ENCODE measurements around the gene HACD3.

DNA sequence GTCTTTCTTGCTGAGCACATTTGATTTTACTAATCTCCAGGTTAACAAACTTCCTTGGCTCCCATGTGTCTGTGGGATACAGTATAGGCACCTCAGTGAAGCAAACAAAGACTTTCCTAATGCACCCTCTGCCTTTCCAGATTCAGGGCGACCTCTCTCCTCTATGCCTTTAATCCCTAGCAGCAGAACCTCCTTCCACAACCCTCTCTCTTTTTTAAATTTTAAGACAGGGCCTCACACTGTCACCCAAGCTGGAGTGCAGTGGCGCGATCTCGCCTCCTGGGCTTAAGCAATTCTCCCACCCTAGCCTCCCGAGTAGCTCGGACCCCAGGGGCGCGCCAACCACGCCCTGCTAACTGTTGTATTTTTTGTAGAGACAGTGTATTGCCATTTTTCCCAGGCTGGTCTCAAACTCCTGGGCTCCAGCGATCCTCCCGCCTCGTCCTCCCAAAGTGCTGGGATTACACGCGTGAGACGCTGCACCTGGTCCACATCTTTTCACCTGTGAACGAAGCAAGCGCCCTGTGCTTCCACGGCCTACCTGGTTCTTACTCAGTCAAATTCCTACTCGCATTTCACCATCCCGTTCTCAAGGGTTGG, 1.7 kb upstream of the HACD3 start:
- TF ChIP-seq, protein P1, sequence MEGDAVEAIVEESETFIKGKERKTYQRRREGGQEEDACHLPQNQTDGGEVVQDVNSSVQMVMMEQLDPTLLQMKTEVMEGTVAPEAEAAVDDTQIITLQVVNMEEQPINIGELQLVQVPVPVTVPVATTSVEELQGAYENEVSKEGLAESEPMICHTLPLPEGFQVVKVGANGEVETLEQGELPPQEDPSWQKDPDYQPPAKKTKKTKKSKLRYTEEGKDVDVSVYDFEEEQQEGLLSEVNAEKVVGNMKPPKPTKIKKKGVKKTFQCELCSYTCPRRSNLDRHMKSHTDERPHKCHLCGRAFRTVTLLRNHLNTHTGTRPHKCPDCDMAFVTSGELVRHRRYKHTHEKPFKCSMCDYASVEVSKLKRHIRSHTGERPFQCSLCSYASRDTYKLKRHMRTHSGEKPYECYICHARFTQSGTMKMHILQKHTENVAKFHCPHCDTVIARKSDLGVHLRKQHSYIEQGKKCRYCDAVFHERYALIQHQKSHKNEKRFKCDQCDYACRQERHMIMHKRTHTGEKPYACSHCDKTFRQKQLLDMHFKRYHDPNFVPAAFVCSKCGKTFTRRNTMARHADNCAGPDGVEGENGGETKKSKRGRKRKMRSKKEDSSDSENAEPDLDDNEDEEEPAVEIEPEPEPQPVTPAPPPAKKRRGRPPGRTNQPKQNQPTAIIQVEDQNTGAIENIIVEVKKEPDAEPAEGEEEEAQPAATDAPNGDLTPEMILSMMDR (IDR thresholded peaks at IDR 0.05): no peak
- no peak for TF ChIP-seq POLR2A (IDR thresholded peaks at IDR 0.05)
